AG08395 (cell line): ENCODE data around the gene LRRC4C.

Source experiments
- DNase-seq: peaks from one replicate; pipeline ENCODE4 v3.0.0; 2012; ENCODE audit warnings: mixed read lengths, low spot score

LRRC4C gene

DNA sequence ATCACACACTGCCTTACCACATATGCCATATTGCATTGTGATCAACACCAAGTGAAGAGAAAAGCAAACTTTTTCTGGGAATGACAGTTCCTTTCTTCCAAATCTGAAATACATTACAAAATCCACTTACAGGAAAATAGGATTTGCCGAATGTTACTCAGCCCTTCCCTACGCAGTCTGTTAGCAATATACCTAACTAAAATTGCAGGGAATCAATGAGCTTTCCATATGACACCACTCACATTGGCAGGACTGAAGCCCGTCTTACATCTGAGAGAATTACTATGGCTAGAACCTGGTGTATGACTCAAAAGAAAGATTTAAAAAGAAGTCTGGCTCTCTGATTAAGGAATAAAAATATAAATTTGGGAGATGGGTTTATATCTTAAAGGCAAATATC, 136.0 kb downstream of the LRRC4C start:
- DNase-seq = no peak

GRCh38 chr11:41320653-41321052, 138.8 kb downstream of the LRRC4C start:
- DNase-seq = no peak

- DNase-seq = no peak
Observed at GRCh38 chr11:41320238-41320637, 139.2 kb downstream of the LRRC4C start.

GRCh38 chr11:41319434-41319833, 140.0 kb downstream of the LRRC4C start:
- DNase-seq = no peak

DNA sequence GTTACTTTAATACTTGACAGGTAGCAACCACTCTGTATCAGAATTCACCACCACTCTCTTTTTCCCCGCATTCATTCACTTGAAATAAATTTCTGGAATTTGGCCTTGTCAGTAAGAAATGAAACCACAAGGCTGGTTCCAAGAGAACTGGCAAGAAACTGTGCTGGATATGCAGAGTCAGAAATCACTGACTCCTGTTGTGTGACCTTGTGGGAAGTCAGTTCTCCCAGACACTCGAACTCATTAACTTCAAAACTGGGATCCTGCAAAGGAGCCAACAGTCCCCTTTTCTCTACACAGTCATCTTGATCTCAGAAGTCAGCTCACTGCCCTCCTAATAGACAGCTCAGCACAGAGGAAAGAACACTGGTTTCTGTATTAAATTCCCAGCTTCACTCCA, 142.7 kb downstream of the LRRC4C start:
- DNase-seq = no peak

DNA sequence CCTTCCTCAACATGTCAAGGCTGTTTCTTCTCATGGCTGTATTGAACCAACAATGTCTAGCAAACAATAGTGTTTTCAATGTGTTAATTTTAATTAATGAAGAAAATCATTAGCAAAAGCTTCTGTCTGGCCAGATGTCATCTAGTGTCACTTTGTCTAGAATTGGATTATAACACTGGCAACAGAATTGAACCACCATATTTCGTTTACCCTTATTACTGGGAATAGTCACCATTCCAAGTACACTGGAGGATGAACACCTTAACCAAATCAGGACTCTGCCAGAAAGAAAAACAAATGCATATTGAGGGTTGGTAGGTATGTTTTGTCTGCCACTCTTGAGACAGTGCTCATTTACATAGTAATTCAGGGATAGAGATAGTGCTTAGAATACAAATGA, 146.2 kb downstream of the LRRC4C start:
- no peak for DNase-seq

DNA sequence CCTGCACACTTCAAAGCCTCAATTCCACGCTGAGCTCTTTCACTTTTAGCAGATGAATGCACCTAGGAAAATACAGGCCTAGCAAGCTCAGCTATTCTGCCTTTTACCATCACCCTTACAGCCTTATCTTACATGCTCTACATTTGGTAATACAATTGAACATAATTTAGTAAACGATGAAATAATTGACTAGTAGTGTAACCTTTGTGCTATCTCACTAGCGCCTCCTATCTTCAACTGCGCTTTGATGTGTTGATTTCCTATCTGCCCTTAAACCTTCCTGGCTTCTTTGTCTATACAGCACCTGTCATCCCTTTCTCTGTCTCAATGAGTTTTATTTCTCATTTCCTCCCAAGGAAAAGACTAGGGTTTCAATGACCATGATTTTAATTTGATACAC, 149.7 kb downstream of the LRRC4C start:
- DNase-seq = no peak

GRCh38 chr11:41309111-41309522, 150.3 kb downstream of the LRRC4C start:
- peak; percentile 1 for DNase-seq

DNA sequence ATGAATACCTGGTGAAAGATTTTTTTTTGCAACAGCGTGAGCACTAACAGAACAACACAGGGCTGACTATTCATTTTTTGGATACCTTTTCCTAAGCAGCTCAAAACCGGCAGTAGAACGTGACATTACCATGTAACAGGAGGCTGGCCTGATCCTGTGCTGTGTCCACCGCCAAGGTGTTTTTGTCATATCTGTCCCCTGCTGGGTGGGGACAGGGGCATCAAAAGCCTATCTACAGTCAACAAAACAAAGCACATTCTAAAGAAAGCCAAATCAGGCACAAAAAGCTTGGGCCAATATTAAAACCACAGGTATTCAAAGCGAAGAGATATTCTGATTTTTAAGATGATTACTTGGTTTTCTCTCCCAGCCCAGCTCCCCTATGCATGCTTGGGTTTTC, 151.2 kb downstream of the LRRC4C start:
- no peak for DNase-seq

GRCh38 chr11:41307296-41308080, 152.0 kb downstream of the LRRC4C start:
- no peak for DNase-seq

DNA sequence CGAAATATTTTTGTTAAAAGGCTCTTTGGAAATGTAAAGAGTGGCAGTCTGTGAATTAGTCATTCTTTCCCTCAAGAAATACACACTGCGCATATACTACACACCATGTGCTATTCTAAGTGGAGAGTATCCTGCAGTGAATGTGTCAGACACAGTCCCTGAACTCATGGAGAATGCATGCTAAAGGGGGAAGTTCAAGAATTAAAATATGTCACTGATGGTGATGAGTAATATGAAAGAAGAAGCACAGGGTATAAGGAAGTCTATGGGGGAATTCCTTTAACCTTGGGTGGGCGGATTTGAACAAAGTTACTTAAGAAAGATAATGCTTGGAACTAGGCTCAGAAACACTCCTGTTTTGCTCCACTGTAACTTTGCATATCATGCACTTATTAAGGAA, 153.0 kb downstream of the LRRC4C start:
- DNase-seq = no peak

- no peak for DNase-seq
Observed at GRCh38 chr11:41301023-41301422, 158.4 kb downstream of the LRRC4C start.

DNA sequence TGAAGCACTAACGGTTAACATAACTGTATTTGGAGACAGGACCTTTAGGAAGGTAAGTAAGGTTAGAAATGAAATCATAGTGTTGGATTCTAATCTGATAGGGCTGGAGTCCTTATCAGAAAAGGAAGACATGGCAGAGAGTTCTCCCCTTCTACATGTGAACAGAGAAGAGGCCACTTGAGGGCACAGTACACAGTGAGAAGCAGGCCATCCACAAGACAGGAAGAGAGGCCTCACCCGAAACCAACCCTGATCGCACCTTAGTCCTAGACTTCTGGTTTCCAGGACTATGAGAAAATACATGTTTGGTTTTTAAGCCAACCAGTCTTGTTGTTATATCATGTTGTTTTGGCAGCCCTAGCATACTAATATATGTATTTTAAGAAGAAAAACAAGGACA, 170.0 kb downstream of the LRRC4C start:
- no peak for DNase-seq

DNA sequence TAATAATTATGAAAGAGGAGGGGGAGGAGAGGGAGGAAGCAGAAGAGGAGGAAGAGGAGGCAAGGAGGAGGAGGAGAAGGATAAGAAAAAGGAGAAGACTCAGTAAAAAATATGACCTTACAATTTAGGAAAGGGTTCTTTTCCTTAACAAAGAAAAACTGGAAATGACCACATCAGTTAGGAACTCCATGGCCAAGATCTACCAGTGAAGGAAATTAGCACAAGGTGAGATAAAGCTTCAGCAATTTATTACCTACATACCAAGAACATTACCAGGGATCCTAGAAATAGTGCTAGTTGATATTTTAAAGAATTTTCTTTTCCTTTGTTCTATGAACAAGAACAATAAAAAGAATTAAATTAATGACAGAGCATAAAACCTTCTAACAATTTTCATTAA, 172.7 kb downstream of the LRRC4C start:
- no peak for DNase-seq

DNA sequence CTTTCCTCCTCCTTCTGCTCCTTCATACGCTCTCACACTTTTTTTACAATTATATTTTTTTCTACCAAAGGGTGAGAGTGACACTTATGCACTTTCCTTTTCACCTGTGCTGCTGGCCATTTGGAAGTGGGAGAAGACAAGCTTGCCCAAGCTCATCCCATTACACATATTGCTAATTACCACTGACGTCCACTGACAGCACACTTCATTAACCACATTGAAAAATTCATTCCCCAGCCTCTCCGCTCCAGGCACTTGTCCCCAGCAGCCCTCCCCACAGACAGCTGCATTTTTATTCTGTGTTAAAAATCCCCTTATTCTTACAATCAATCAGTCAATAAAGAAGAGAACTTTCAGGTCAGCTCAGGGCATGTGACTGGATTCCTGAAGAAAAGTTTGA, 175.1 kb downstream of the LRRC4C start:
- no peak for DNase-seq

- DNase-seq = no peak
Observed at GRCh38 chr11:41283191-41283930, 176.1 kb downstream of the LRRC4C start.

DNA sequence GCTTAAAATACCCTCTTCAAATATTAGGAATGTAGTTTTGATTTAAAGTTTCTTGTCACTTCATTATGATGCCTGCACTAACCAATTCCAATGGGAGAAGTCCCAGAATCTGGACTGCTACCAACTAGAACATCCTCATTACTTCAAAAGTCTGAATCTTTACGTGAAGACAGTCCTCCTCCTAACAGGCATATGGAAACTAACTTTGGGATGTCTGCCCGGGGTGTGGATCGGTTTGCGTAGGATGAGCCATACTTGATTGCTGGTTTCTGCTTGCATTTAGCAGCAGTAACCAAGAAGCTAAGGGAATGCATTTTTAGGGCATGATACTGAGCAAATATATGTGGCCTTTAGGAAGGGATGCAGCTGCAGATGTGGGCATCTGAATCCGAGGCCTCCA, 177.1 kb downstream of the LRRC4C start:
- no peak for DNase-seq

DNA sequence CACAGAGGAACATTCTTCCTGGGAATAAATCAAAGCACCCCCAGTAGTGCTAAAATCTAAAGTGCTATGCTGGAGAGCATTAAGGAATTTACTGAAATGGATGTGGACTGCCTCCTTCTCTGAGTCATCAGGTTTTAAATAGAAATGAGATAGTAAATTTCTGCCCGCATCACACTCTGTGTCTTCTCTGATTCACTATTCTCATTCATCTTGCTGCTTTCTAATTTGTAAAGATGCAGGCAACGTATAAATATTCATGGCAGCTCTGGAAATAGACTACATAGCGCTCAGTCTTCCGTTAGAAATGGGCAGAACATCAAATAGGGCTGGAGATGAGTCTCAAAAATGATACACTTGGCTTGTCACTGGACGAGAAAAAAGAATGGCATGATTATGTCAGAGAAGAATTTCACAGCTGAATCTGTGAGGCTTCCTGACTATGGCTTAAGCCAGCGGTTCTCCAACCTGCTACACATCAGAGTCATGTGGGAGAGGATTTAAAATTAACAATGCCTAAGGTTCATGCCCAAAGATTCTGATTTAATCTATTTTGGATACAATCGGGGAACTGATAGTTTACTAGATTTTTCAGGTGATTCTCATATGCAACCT, 178.2 kb downstream of the LRRC4C start:
- no peak for DNase-seq

DNA sequence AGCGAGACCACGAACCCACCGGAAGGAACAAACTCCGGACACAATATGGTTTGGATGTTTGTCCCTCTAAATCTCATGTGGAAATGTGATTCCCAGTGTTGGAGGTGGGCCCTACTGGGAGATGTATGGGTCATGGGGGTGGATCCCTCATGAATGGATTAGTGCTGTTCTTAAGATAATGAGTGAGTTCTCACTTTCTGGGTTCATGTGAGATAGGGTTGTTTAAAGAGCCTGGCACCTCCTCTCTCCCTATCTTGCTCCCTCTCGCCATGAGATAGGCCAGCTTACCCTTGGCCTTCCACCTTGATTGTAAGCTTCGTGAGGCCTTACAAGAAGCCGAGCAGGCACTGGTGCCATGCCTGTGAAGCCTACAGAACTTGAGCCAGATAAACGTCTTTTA, 184.6 kb downstream of the LRRC4C start:
- no peak for DNase-seq

DNA sequence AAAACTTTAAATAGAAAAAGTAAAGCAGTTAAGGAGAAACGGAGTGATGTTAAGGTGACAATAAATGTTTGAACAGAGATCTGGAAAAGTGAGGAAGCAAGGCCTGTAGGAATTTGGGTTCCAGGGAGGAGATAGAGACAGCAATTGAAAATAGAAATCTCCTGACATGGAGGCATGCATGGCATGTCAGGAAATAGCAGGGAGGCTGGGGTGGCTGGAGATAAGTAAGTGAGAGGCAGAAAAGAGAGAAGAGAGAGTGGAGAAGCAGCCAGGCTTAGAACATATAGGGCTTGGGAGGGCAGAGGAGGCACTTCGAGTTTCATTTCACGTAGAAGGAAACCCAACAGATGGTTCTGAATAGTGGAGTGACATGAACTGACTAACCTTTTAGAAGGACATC, 185.5 kb downstream of the LRRC4C start:
- no peak for DNase-seq

DNA sequence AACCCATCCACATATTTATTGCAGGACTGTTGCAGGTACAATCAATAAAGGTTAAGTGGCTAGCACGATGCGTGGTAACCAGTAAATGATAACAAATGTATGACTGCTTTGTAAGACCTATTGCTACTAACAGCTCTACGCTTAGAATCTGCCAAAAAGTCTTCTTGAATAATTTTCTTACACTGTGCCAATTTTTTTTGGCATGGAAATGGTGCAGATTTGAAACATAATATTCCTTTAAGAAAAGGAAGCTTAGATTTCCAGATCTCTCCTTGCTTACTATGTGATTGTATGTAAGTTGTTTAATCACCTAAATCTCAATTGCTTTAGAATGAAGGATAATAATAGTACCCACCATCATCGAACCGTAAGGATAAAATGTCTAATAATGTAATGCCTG, 192.0 kb downstream of the LRRC4C start:
- DNase-seq = no peak

- no peak for DNase-seq
Observed at GRCh38 chr11:41256041-41256440, 203.4 kb downstream of the LRRC4C start.

DNA sequence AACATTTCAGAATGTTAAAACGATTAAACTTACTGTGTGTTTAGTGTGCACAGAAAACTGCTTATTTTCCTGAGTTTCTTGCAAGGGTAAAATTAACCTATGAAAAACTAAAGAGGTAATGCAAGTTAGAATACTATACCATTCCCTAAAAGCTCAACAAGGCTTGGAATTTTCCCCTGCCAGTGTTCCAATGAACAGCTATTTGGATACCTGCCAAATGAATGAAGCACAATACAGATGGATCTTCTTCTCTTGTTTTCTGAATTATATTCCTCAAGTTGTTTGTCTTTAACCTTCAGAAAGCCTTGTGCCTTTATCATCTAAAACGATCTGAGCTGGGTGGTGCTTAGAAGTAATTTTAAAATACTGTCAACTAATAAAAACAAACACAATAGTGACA, 204.5 kb downstream of the LRRC4C start:
- no peak for DNase-seq
